Muscle of leg (tissue), 16 donors: ENCODE data around the gene TUBGCP2. TPM values are rescaled to one million over a fixed set of nuclear protein-coding genes. Genes with fewer than 3 reads are reported as not detected.
A peak's percentile ranks its signal among the peaks of the same experiment; 100 is the strongest.

ENCODE experiments used
- DNase-seq: peaks from one replicate; pipeline ENCODE4 v3.0.0; 2013
- H3K27ac ChIP-seq: one replicate; pipeline ENCODE4 v1.5.1; 2013; ENCODE audit warnings: mild to moderate bottlenecking, low read length, control low read depth
- H3K27me3 ChIP-seq: one replicate; pipeline ENCODE4 v1.6.1; 2013; ENCODE audit warnings: low read length; ENCODE audit not compliant: control insufficient read depth, insufficient read depth
- H3K36me3 ChIP-seq: one replicate; pipeline ENCODE4 v1.6.1; 2013; ENCODE audit warnings: low read length; ENCODE audit not compliant: control insufficient read depth, insufficient read depth
- H3K4me1 ChIP-seq: one replicate; pipeline ENCODE4 v1.6.1; 2013; ENCODE audit warnings: low read length; ENCODE audit not compliant: control insufficient read depth, insufficient read depth
- H3K4me3 ChIP-seq: one replicate; pipeline ENCODE4 v1.5.1; 2013; ENCODE audit warnings: low read length, control low read depth
- H3K9me3 ChIP-seq: replicated peaks from 2 replicates; pipeline ENCODE4 v1.6.1; 2013; ENCODE audit warnings: low read depth, low read length; ENCODE audit not compliant: control insufficient read depth
- WGBS: methylation state at CpG from one replicate; pipeline ENCODE4 v1.1.5; 2013; ENCODE audit warnings: missing lambda C conversion rate; ENCODE audit not compliant: insufficient coverage; 5-methylcytosine and 5-hydroxymethylcytosine counted together
- long read RNA-seq, 11 donors: transcript quantifications; one replicate each; lab custom pipeline, GENCODE V29; 2026
- polyA plus RNA-seq, 8 donors: library from polyadenylated mRNA; unstranded; fragments of 120-200 nt; gene quantifications; one replicate each; pipeline versions ENCODE4 v1.2.1 to v1.2.3, GENCODE V29; 2013; ENCODE audit warnings: inconsistent platforms in 1 of 8, low replicate concordance in 1 of 8; ENCODE audit not compliant: insufficient read length in 8 of 8, insufficient read depth in 1 of 8
- total RNA-seq: library from RNA; stranded (reverse); fragments of 120-200 nt; gene quantifications from one replicate; pipeline ENCODE4 v1.2.4, GENCODE V29; 2013

Gene TUBGCP2
- total RNA-seq, result 38.0 TPM
- 10 to 100 TPM; 33.6 to 51.2 (median 39.8) TPM for polyA plus RNA-seq
- long read RNA-seq, donor 1, full-length matches to known transcripts, result 4 of 4 reads
- long read RNA-seq, donor 1, partial matches to known transcripts, result 0 of 4 reads
- long read RNA-seq, donor 1, other reads (novel, unspliced or antisense), result 0 of 4 reads
- long read RNA-seq, donor 2, result 0 reads
- long read RNA-seq, donor 3, full-length matches to known transcripts, result 9 of 20 reads
- long read RNA-seq, donor 3, partial matches to known transcripts, result 11 of 20 reads
- long read RNA-seq, donor 3, other reads (novel, unspliced or antisense), result 0 of 20 reads
- long read RNA-seq, donor 4, full-length matches to known transcripts, result 5 of 56 reads
- long read RNA-seq, donor 4, partial matches to known transcripts, result 25 of 56 reads
- long read RNA-seq, donor 4, other reads (novel, unspliced or antisense), result 26 of 56 reads
- long read RNA-seq, donor 5, full-length matches to known transcripts, result 11 of 59 reads
- long read RNA-seq, donor 5, partial matches to known transcripts, result 48 of 59 reads
- long read RNA-seq, donor 5, other reads (novel, unspliced or antisense), result 0 of 59 reads
- long read RNA-seq, donor 6, full-length matches to known transcripts, result 18 of 87 reads
- long read RNA-seq, donor 6, partial matches to known transcripts, result 21 of 87 reads
- long read RNA-seq, donor 6, other reads (novel, unspliced or antisense), result 48 of 87 reads
- long read RNA-seq, donor 7, full-length matches to known transcripts, result 12 of 30 reads
- long read RNA-seq, donor 7, partial matches to known transcripts, result 18 of 30 reads
- long read RNA-seq, donor 7, other reads (novel, unspliced or antisense), result 0 of 30 reads
- long read RNA-seq, donor 8, partial matches to known transcripts, result 16 of 33 reads
- long read RNA-seq, donor 8, other reads (novel, unspliced or antisense), result 16 of 33 reads
- long read RNA-seq, donor 9, partial matches to known transcripts, result 38 of 66 reads
- long read RNA-seq, donor 9, other reads (novel, unspliced or antisense), result 23 of 66 reads
- long read RNA-seq, donor 10, full-length matches to known transcripts, result 14 of 27 reads
- long read RNA-seq, donor 10, partial matches to known transcripts, result 13 of 27 reads
- long read RNA-seq, donor 10, other reads (novel, unspliced or antisense), result 0 of 27 reads
- long read RNA-seq, donor 11, full-length matches to known transcripts, result 5 of 13 reads
- long read RNA-seq, donor 11, partial matches to known transcripts, result 8 of 13 reads
- long read RNA-seq, donor 11, other reads (novel, unspliced or antisense), result 0 of 13 reads

DNA sequence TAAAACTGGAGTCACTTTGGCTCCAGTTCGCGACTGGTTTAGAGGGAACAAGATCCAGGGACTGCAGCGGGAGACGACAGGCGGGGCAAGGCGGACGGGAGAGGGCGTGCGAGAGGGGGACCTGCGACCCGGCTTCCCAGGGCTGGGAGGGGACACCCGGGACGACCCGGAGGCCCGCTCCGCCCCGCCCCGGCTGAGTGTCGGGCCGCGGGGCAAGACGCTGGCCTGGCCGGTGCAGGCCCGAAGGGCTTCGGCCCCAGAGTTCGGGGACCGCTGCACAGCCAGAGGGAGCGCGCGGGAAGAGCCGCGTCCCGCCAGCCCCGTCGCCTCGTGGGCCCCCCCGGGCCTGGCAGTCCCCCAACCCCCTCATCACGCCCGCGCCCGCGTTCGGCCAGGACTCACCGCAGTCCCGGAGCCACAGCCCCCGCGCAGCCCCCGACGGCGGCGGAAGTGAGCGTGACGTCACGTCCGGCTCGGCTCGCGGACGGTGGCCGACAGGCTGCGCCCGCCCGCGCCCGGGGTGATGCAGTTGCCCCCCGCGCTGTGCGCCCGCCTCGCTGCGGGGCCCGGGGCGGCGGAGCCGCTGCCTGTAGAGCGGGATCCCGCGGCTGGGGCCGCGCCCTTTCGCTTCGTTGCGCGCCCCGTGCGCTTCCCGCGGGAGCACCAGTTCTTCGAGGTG, at the start of gene TUBGCP2, which contains the start of gene ZNF511:
Gene TUBGCP2 (minus strand): TSS at position 452 of the 679 bp plus-strand sequence. CDS start 5,931 bp downstream, outside the sequence.
Gene ZNF511 (plus strand): TSS at position 494 of the 679 bp plus-strand sequence. CDS start 30 bp downstream, at position 524.
- Histone ChIP-seq H3K9me3 (no peaks in the 10 kb centered on the region), H3K36me3 (peaks cover 37% of the 10 kb centered on the region), H3K27me3 (no peaks in the 10 kb centered on the region), H3K4me1 (peaks cover 16% of the 10 kb centered on the region), H3K27ac (peak within 1 kb of the TSS; percentile 88), H3K4me3 (peak within 1 kb of the TSS; percentile 75)
- DNase-seq, result peak; percentile 94
- WGBS, result under 1% methylated on average over 70 of the region's 89 CpGs

- H3K9me3 ChIP-seq, result peaks cover 2% of the 10 kb centered on the region
- peaks cover 13% of the 10 kb centered on the region for H3K4me1 ChIP-seq
- under 1% methylated on average over 63 of the region's 83 CpGs for WGBS
- H3K27me3 ChIP-seq, result no peaks in the 10 kb centered on the region
- peak; percentile 75 for DNase-seq
- peak within 1 kb of the TSS; percentile 42 for H3K4me3 ChIP-seq
- no peak within 1 kb of the TSS for H3K27ac ChIP-seq
- peaks cover 11% of the 10 kb centered on the region for H3K36me3 ChIP-seq
Observed at GRCh38 chr10:133357285-133358161, 48.9 kb upstream of the TUBGCP2 start, which contains the start of gene FUOM. FUOM (minus strand) TSS chr10:133358019; CDS start chr10:133358007, 12 bp downstream.

DNA sequence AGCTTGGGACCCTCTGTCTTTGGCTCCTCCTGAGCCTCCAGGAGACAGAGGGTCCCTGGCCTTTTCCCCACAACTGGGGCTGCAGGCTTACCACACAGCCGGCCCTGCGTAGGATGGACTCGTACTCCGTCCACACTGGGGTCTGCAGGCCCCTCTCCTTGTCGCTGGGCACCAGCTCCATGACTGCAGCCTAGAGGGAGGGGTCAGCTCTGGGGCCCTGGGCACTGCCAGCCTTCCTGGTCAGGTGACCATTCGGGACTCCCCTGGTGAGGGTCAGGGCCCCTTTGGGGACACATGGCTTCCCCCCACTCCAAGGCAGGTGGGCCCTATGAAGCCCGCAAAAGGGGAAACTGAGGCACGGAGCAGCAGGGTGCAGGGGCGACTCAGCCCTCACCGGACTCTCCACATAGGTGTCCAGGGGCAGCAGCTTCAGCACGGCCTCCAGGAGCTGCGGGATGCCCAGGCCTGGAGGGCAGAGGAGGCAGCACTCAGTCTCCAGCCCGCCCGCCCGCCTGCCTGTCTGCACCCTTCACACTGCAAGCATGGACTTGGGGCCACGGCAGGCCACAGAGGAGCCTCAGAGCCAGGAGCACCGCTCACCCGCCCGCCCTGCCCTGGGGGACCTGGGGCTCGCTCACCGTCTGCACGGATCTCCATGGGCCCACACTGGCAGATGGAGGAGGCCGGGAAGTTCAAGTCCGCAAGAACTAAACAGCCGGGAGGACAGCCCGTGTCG, 48.0 kb upstream of the TUBGCP2 start:
- H3K36me3 ChIP-seq, result peaks cover 4% of the 10 kb centered on the region
- H3K9me3 ChIP-seq, result peaks cover 2% of the 10 kb centered on the region
- DNase-seq, result no peak
- H3K27ac ChIP-seq, result no peak overlapping the region
- WGBS, result 42% methylated on average over 27 of the region's 27 CpGs
- H3K4me1 ChIP-seq, result peaks cover 13% of the 10 kb centered on the region
- peak overlapping the region; percentile 42 for H3K4me3 ChIP-seq
- H3K27me3 ChIP-seq, result no peaks in the 10 kb centered on the region

- no peak for DNase-seq
- 94% methylated on average over 2 of the region's 3 CpGs for WGBS
Observed at GRCh38 chr10:133355991-133356390, 47.3 kb upstream of the TUBGCP2 start.

DNA sequence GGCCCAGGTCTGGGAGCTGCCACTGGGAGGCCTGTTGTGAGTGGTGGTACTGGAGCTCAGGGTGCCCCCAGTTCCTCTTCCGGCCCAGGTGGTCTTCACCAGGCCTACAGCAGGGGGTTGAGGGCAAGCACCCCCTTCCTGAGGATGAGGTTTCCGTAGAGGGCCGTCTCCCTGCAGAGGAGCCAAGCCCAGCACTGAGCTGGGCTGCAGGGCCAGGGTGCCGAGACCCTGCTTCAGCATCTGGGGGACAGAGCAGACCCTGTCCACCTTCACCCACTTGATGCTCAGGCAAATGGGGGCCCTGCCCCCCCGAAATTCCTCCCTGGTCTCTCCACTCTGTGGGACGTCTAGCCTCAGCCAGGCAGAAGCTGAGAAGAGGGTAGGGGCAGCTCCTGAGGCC, 46.6 kb upstream of the TUBGCP2 start:
- Histone ChIP-seq H3K27ac (no peak overlapping the region), H3K36me3 (no peaks in the 10 kb centered on the region), H3K27me3 (peaks cover 2% of the 10 kb centered on the region), H3K4me1 (peaks cover 13% of the 10 kb centered on the region), H3K9me3 (no peaks in the 10 kb centered on the region), H3K4me3 (no peak overlapping the region)
- no peak for DNase-seq
- WGBS, result 95% methylated on average over 4 of the region's 6 CpGs

More at GRCh38 chr10:133355991-133356390, 47.3 kb upstream of the TUBGCP2 start:
- Histone ChIP-seq H3K4me1 (peaks cover 13% of the 10 kb centered on the region), H3K4me3 (no peak overlapping the region), H3K27me3 (peaks cover 1% of the 10 kb centered on the region), H3K9me3 (no peaks in the 10 kb centered on the region), H3K27ac (no peak overlapping the region), H3K36me3 (no peaks in the 10 kb centered on the region)

GRCh38 chr10:133354672-133355240, 46.1 kb upstream of the TUBGCP2 start:
- Histone ChIP-seq H3K36me3 (no peaks in the 10 kb centered on the region), H3K27ac (no peak overlapping the region), H3K9me3 (no peaks in the 10 kb centered on the region), H3K27me3 (peaks cover 2% of the 10 kb centered on the region), H3K4me1 (peaks cover 13% of the 10 kb centered on the region), H3K4me3 (no peak overlapping the region)
- no peak for DNase-seq
- 88% methylated on average over 10 of the region's 14 CpGs for WGBS

DNA sequence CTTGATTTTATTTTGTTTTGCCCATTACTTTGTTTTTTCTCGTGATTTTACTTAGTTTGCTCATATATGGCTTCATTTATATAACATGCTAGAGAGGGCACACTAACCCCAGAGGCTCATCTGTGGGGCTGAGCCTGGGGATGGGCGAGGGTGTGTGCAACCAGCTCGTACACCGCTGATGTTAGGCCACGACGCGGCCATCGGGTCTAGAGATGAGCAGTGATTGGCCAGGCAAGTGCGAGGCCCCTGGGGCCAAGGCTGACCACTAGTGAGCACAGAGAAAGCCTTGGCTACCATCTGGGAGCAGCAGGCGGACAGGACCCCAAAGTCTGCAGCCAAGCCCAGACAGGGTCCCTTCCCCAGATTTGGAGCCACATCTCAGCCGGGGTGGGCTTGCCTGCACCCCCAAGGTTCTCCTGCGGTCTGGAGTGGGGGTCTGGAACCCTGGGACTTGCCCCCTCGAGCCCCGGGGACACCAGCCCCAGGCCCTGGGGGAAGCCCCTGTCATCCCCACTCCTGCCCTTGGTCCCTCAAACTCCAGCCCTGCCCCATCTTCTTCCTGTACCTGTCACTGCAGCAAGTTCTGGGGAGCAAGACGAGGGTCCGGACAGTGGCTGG, 45.4 kb upstream of the TUBGCP2 start:
- 82% methylated on average over 14 of the region's 16 CpGs for WGBS

More for the DNA sequence above, 45.4 kb upstream of the TUBGCP2 start:
- Histone ChIP-seq H3K36me3 (no peaks in the 10 kb centered on the region), H3K4me3 (no peak overlapping the region), H3K9me3 (no peaks in the 10 kb centered on the region), H3K27me3 (peaks cover 3% of the 10 kb centered on the region), H3K4me1 (peaks cover 13% of the 10 kb centered on the region), H3K27ac (no peak overlapping the region)
- no peak for DNase-seq
